ENCODE results near the gene MRPL12.

- TF ChIP-seq CTCF (IDR thresholded peaks at IDR 0.05; ENCODE audit: insufficient read depth, low read length): no peak
- no peak for TF ChIP-seq GABPA (IDR thresholded peaks at IDR 0.05; ENCODE audit: low read depth)
- TF ChIP-seq POLR2AphosphoS5 (IDR thresholded peaks at IDR 0.05; ENCODE audit: low read depth): no peak
- no peak for TF ChIP-seq SPI1 (IDR thresholded peaks at IDR 0.05; ENCODE audit: borderline replicate concordance, low read depth)
- TF ChIP-seq REST (IDR thresholded peaks at IDR 0.05; ENCODE audit: insufficient replicate concordance, low read depth): no peak
These were observed 46.3 kb upstream of the MRPL12 start for GRCh38 chr17:81656835-81657234.

Data from HL-60 (cell line).